HS-5 (cell line): Measurements from ENCODE around the gene DDT.
"Not testable (repeated sequence)": the region's sequence is repeated elsewhere in the genome, so short reads cannot be mapped to it uniquely, and the experiment has no call there.

Experiments used
- DNase-seq: peaks from one replicate; pipeline ENCODE4 v3.0.0-alpha.2; 2012; ENCODE audit warnings: low read depth

The DDT gene

GRCh38 chr22:23989583-23990244, 15.5 kb upstream of the DDT start:
- DNase-seq, result not testable (repeated sequence)

DNA sequence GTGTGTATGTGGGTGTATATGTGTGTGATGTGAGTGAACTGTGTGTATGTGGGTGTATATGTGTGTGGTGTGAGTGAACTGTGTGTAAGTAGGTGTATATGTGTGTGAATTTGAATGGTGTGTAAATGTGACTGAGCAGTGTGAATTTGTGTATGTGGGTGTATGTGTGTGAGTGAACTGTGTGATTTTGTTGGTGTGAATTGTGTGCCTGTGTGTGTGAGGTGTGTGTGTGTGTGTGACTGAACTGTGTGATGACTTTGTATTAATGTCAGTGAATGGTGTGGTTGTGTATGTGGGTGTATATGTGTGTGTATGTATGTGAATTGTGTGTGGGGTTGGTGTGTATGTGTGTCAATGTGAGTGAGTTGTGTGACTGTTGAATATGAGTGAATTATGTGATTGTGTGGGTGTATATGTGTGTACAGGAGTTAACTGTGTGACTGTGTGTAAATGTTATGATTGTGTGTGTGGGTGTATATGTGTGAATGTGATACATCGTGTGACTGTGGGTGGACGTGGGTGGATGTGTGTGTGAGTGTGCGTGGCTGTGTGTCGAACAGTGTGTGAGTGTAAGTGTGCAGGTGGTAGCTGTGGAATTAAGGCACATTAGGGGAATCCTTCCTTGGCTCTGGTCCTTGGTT, 12.4 kb upstream of the DDT start:
- not testable (repeated sequence) for DNase-seq

GRCh38 chr22:23986089-23986488, 11.8 kb upstream of the DDT start:
- DNase-seq, result not testable (repeated sequence)

GRCh38 chr22:23984430-23984829, 10.2 kb upstream of the DDT start:
- DNase-seq, result no peak

DNA sequence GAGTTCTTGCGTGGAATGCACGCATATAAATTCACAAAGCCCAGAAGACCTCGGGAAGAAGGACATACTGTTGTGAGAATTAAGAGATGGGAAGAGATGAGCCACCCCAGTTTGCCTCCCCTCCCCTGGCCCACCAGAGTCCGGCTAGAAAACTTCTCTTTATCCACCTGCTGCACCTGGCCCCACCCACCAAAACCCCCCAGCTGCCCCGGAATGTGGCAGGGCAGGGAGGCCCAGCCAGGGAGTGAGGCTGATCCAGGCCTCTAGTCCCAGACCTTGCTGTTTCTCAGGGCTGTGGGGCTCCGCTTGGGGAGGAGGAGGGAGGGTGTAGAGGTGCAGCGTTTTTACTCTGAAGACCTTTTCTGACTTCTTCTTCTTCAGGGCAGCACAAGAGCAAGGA, 6.3 kb upstream of the DDT start:
- not testable (repeated sequence) for DNase-seq

- not testable (repeated sequence) for DNase-seq
Measured at GRCh38 chr22:23979557-23980240, 5.5 kb upstream of the DDT start, which contains the start of gene GSTT2. GSTT2 (plus strand) TSS chr22:23980134.

DNA sequence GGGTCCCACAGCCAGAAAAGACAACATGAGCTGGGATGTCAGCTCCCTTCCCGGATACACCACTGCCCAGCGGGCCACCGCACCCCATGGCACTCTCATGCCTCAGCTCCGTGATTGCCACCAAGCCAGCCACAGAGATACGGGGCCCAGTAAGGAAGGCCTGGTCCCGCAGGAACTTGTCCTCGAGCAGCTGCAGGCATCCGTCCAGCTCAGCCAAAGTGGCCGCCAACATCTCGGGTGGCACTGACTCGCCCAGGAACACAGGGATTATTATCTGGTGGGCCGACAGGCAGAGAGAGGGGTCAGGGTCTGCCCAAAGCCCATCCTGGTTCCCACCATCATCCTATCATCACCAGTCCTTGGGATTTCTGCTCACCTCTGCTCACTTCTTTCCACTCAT, 3.1 kb upstream of the DDT start:
- DNase-seq, result not testable (repeated sequence)

GRCh38 chr22:23974836-23975352, 653 bp upstream of the DDT start:
- DNase-seq, result not testable (repeated sequence)

DNA sequence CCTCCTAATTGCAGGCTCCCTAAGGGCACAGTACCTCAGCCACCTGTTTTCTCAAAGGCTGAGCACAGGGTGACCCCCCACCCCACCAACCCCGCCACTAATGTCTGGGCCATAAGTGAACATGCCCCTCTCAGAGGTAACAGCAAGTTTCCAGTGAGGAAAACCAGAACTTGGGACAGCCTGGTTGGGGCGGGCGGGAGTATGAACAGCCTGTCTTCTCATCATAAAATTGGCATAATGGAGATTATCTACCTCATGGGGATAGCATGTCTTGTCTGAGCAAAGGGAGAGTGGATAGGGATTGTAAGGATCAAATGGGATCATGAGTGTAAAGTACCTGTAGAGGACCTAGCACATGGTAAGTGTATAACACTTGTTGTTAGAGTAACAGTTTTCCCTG, 2.3 kb downstream of the DDT start:
- not testable (repeated sequence) for DNase-seq

DNA sequence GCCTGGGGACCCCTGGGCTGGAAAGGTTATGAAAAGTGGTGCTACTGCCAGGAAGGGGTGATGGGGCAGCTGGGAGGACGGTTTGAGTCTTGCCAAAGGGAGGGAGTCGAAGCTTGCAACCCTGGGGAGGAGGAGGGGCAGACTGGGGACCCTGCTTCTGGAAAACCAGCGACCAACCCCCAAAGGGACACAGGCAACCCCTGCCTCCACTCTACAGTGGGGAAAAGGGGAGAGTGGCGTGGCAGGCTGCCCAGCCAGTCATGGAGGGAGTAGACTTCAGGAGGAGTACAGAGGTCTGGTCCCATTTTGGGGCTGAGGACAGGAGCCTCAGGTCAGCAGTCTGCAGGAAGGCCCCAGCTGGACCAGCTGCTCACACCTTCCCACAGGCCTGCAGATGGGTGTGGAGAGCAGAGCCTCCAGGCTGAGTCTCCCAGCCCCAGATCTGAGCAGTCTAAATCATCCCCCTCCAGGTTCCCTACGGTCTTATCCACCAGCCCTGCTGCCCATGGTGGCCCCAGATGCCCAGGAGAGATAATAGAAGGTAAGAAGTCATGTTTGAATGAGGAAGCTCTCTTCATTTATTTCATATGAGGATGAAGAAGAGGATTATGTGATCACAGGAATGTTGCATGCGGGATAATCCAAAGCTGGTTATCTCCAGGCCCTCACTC, 3.3 kb downstream of the DDT start:
- no peak for DNase-seq

GRCh38 chr22:23970201-23970641, 4.0 kb downstream of the DDT start:
- DNase-seq, result no peak

- no peak for DNase-seq
Measured at GRCh38 chr22:23969071-23969470, 5.2 kb downstream of the DDT start.

DNA sequence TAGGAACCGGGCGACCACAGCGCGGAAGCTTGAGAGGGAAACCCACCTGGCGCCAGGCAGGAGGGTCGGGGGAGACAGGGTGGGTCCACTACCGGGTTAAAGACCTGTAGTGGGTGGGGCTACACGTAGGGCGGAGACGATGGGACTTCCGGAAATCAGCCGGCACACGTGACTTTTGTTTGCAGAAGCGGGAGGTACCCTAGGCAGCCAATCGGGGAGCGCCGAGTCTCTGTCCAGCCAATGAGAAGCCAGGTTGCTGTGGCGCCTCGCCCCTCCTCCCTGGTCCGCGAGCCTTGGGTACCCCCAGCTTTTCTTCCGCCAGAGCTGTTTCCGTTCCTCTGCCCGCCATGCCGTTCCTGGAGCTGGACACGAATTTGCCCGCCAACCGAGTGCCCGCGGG, 7.7 kb downstream of the DDT start, which contains the start of gene DDTL:
TSS of gene DDTL (plus strand) at position 321 of the 400 bp plus-strand sequence. CDS start at position 348, 27 bp downstream.
- not testable (repeated sequence) for DNase-seq

DNA sequence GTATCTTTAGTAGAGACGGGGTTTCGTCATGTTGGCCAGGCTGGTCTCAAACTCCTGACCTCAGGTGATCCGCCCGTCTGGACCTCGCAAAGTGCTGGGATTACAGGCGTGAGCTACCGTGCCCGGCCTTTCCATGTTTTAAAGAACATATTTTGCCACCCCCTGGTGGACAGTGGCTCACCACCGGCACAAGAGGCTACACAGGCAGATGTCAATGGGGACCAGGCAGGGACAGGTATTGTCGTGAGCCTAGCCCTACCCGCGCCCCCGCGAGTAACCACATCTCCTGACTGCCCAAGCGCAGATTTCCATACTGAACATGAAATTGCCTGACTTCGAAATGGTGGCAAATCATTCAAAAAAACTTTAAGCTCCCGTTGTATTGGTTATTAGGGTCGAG, 8.1 kb downstream of the DDT start:
- DNase-seq, result not testable (repeated sequence)

DNA sequence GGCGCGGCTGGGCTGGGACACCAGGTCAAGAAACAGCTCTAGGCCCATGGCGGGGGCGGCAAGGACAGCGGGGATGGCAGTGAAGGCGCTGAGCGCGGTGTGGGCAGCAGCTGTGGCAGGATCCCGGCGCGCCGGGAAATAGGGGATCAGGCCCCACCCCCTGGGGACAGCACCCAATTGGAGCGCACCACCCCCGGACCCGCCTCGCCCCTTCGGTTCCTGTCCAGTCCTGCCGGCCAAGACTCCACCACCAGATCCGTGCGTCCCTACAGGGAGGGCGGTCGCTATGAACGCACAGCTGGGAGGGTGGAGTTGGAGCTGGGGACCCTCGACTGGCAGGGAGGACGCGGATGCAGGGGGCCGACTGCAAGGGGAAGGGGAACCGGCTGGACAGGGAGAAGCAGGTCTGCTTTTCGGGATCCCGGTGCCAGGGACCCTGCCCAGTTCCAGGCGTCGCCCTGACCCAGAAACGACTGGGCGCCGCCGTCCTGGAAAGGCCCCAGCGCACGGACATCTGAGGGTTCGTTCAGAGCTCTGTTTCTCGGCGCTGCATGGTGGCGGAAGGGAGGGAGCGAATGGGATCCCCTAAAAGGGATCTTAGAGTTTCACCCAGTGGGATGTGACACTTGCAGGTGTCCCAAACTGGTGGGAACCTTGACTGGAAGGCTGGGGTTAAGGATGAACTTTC, 13.0 kb downstream of the DDT start, which contains the start of gene GSTT2B:
TSS of gene GSTT2B (minus strand) at position 112 of the 688 bp plus-strand sequence. CDS start at position 48, 64 bp downstream.
- DNase-seq, result not testable (repeated sequence)

GRCh38 chr22:23956301-23956900, 17.8 kb downstream of the DDT start:
- DNase-seq, result peak; percentile 18

- not testable (repeated sequence) for DNase-seq
Measured at GRCh38 chr22:23955886-23956285, 18.4 kb downstream of the DDT start.

DNA sequence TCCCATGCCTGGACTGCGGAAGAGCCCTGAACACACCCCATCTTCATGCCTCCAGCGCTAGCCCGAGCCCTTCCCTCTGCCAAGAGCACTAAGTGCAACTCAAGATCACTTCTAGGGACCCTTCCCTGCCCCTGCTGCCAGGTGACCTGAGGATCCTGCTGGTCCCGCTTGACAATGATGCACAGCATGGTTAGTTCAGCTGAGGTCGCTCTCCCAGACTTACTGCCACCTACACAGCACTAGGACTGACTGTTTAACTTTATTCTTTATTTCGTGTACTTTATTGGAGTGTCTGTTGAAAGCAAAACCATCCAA, 19.3 kb downstream of the DDT start:
- DNase-seq, result not testable (repeated sequence)

DNA sequence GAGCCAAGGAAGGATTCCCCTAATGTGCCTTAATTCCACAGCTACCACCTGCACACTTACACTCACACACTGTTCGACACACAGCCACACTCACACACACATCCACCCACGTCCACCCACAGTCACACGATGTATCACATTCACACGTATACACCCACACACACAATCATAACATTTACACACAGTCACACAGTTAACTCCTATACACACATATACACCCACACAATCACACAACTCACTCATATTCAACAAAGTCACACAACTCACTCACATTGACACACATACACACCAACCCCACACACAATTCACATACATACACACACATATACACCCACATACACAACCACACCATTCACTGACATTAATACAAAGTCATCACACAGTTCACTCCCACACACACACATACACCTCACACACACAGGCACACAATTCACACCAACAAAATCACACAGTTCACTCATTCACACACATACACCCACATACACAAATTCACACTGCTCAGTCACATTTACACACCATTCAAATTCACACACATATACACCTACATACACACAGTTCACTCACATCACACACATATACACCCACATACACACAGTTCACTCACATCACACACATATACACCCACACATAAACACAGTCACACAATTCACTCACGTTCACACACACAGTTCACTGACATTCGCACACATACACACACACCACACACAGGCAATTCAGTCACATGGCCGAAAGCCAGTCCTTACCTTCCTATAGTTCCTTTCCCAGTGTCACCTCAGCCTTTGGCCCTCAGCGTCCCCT, 19.8 kb downstream of the DDT start:
- not testable (repeated sequence) for DNase-seq

DNA sequence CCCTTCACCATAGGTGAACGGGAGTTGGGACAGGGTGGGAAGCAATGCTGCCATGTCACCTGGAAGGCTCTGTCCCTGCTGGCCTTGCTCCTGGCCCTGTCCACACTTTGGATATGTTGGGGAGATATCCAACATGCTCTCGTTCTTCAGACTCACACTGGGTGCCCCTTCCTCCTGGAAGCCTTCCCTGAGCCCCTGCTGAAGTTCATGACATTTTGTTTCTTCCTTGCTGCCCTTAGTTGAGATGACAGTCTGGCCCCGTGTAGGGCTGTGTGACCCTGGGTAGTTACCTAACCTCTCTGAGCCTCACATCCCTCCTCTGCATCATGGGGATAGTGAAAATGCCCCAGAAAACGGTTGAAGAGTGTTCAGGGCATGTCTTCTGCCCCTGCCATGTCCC, 20.8 kb downstream of the DDT start:
- not testable (repeated sequence) for DNase-seq
